GM12878 (cell line): ENCODE data around the gene SYNDIG1. TPM values are rescaled to one million over a fixed set of nuclear protein-coding genes. Genes with fewer than 3 reads are reported as not detected.

Experiments
- CBFB ChIP-seq: IDR thresholded peaks from 2 replicates; pipeline ENCODE4 v1.6.1; 2016; ENCODE audit warnings: antibody characterized with exemption, low read depth
- CEBPB ChIP-seq, 2 experiments: fragments of 150-350 bp in 1 of 2; IDR thresholded peaks; 2 replicates each; pipeline ENCODE4 v1.6.1; 2012 to 2014; ENCODE audit warnings: low read depth in 2 of 2, low read length in 2 of 2, borderline replicate concordance in 1 of 2, inconsistent platforms in 1 of 2
- CREB1 ChIP-seq: IDR thresholded peaks from 2 replicates; pipeline ENCODE4 v1.6.1; 2012; ENCODE audit warnings: low read depth, mild to moderate bottlenecking, inconsistent platforms
- CREM ChIP-seq: IDR thresholded peaks from 2 replicates; pipeline ENCODE4 v1.6.1; 2014; ENCODE audit warnings: antibody characterized with exemption, low read depth
- EED ChIP-seq: sonication (generic); IDR thresholded peaks from 2 replicates; pipeline ENCODE4 v1.6.1; 2016; ENCODE audit warnings: antibody characterized with exemption, low read depth
- EP300 ChIP-seq, 2 experiments: fragments of 150-350 bp in 1 of 2; IDR thresholded peaks; 2 replicates each; pipeline ENCODE4 v1.6.1; 2011 to 2012; ENCODE audit warnings: low read depth in 2 of 2, low read length in 2 of 2, borderline replicate concordance in 1 of 2, improper control_type of control experiment in 1 of 2, inconsistent platforms in 1 of 2; ENCODE audit not compliant: control insufficient read depth in 1 of 2
- GATAD2B ChIP-seq: fragments of 450-650 bp; conservative IDR thresholded peaks from 2 replicates; pipeline ENCODE4 v1.6.1; 2017; ENCODE audit warnings: low read depth, mild to moderate bottlenecking, moderate library complexity
- IRF4 ChIP-seq: IDR thresholded peaks from 2 replicates; pipeline ENCODE4 v1.6.1; 2011; ENCODE audit warnings: low read depth, low read length
- NBN ChIP-seq: fragments of 450-650 bp; IDR thresholded peaks from 2 replicates; pipeline ENCODE4 v1.6.1; 2016
- NFYB ChIP-seq: IDR thresholded peaks from 2 replicates; pipeline ENCODE4 v1.6.1; 2011; ENCODE audit warnings: low read depth, mild to moderate bottlenecking, low read length, improper control_type of control experiment, moderate library complexity; ENCODE audit not compliant: insufficient read depth
- NR2F1 ChIP-seq: fragments of 450-650 bp; conservative IDR thresholded peaks from 2 replicates; pipeline ENCODE4 v1.6.1; 2017; ENCODE audit warnings: mild to moderate bottlenecking
- POLR2AphosphoS2 ChIP-seq: IDR thresholded peaks from 2 replicates; pipeline ENCODE4 v1.6.1; 2011; ENCODE audit warnings: low read depth, mild to moderate bottlenecking, low read length, improper control_type of control experiment, moderate library complexity
- POU2F2 ChIP-seq: IDR thresholded peaks from 3 replicates; pipeline ENCODE4 v1.6.1; 2011; ENCODE audit warnings: low read depth, mild to moderate bottlenecking, low read length, borderline replicate concordance
- RUNX3 ChIP-seq: IDR thresholded peaks from 2 replicates; pipeline ENCODE4 v1.6.1; 2012; ENCODE audit warnings: low read length, inconsistent platforms
- SIX5 ChIP-seq: IDR thresholded peaks from 2 replicates; pipeline ENCODE4 v1.6.1; 2011; ENCODE audit warnings: mild to moderate bottlenecking, low read depth, low read length, moderate library complexity; ENCODE audit not compliant: severe bottlenecking
- SMARCA5 ChIP-seq: fragments of 450-650 bp; IDR thresholded peaks from 2 replicates; pipeline ENCODE4 v1.6.1; 2017; ENCODE audit warnings: mild to moderate bottlenecking
- SMC3 ChIP-seq: IDR thresholded peaks from 2 replicates; pipeline ENCODE4 v1.6.1; 2011; ENCODE audit warnings: low read length, improper control_type of control experiment, borderline replicate concordance
- STAT3 ChIP-seq: IDR thresholded peaks from 2 replicates; pipeline ENCODE4 v1.6.1; 2011; ENCODE audit warnings: low read depth, low read length, improper control_type of control experiment
- YBX1 ChIP-seq: fragments of 450-650 bp; IDR thresholded peaks from 2 replicates; pipeline ENCODE4 v1.6.1; 2016; ENCODE audit warnings: antibody characterized with exemption
- ZNF24 ChIP-seq: fragments of 450-650 bp; IDR thresholded peaks from 2 replicates; pipeline ENCODE4 v1.6.1; 2017; ENCODE audit warnings: antibody characterized with exemption, mild to moderate bottlenecking
- ZSCAN29 ChIP-seq: fragments of 450-650 bp; IDR thresholded peaks from 2 replicates; pipeline ENCODE4 v1.6.1; 2017; ENCODE audit warnings: mild to moderate bottlenecking, moderate library complexity
- polyA plus RNA-seq, 11 experiments: library from polyadenylated mRNA; depleted of rRNA in 4 of 11; unstranded in 6 of 11; stranded (reverse) in 5 of 11; fragments of >200 nt; fragmentation: Nextera tagmentation in 4 of 11; fragmentation: Illumina TruSeq in 1 of 11; extraction: Ambion mirVana in 4 of 11; extraction: Trizol in 1 of 11; gene quantifications; 1 replicate in 1 of 11; 2 replicates in 10 of 11; pipeline versions ENCODE4 v1.2.1 to v1.2.3, GENCODE V29; 2011 to 2016; ENCODE audit warnings: inconsistent platforms in 2 of 11, missing spikeins in 2 of 11, low read depth in 1 of 11
- total RNA-seq, 4 experiments: library from RNA; depleted of rRNA in 3 of 4; stranded (reverse); fragments of >200 nt in 3 of 4; fragmentation: Illumina TruSeq in 1 of 4; extraction: Trizol in 1 of 4; gene quantifications; 2 replicates each; pipeline versions ENCODE4 v1.2.1 to v1.2.3, GENCODE V29; 2013 to 2021
- TF ChIP-seq, protein P1 (sequence below): fragments of 450-650 bp; IDR thresholded peaks from 2 replicates; pipeline ENCODE4 v1.6.1; 2018; ENCODE audit warnings: mild to moderate bottlenecking, low read depth, moderate library complexity; ENCODE audit not compliant: partially characterized antibody
- TF ChIP-seq, protein P2 (sequence below): fragments of 450-650 bp; IDR thresholded peaks from 2 replicates; pipeline ENCODE4 v1.6.1; 2017; ENCODE audit warnings: mild to moderate bottlenecking, moderate library complexity
- TF ChIP-seq, protein P3 (sequence below): fragments of 450-650 bp; IDR thresholded peaks from 2 replicates; pipeline ENCODE4 v1.6.1; 2017; ENCODE audit warnings: low read depth, mild to moderate bottlenecking, moderate library complexity

SYNDIG1 gene
- total and polyA plus RNA-seq, 10 of the 15 experiments (the other 5 are each of a cell fraction or from before 2014, with no cell fraction given), result not detected

DNA sequence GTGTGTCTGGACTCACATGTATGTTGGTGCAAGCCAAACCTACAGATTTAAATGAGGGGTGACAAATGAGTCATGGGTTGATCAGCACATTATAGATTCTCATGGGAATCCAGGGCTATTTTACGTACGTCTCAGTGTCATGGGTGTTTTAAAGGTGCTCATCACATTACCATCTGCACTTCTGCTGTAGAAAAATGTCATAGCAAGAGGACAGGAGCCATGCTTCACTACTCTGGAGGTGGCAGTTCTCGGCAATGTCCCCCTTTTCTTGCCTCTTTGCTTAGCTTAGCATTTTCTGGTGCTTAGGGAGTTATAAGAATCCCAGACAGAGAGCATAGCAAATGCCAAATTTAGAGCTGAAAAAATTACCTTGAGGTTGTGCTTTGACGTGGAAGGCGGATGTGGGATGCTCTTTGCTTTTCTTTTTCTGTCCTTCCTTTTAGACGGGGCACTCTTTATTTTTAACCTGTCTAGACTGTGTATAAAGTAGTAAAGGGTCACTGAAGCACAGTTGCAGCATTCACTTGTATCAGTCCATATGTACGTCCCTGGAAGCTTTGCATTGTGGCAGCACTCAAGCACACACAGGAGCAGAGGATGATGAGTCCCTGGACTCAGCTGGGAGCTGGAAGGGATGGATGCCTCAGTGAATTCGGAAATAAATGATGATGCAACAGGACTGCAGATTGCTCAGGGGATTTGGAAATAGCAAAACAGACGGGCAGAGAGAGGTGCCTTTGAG, 139.7 kb downstream of the SYNDIG1 start (continued):
- TF ChIP-seq, protein P1, sequence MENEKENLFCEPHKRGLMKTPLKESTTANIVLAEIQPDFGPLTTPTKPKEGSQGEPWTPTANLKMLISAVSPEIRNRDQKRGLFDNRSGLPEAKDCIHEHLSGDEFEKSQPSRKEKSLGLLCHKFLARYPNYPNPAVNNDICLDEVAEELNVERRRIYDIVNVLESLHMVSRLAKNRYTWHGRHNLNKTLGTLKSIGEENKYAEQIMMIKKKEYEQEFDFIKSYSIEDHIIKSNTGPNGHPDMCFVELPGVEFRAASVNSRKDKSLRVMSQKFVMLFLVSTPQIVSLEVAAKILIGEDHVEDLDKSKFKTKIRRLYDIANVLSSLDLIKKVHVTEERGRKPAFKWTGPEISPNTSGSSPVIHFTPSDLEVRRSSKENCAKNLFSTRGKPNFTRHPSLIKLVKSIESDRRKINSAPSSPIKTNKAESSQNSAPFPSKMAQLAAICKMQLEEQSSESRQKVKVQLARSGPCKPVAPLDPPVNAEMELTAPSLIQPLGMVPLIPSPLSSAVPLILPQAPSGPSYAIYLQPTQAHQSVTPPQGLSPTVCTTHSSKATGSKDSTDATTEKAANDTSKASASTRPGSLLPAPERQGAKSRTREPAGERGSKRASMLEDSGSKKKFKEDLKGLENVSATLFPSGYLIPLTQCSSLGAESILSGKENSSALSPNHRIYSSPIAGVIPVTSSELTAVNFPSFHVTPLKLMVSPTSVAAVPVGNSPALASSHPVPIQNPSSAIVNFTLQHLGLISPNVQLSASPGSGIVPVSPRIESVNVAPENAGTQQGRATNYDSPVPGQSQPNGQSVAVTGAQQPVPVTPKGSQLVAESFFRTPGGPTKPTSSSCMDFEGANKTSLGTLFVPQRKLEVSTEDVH, result no peak
- TF ChIP-seq STAT3 (no peak), EP300 (IDR thresholded peaks at IDR 0.05; ENCODE audit: borderline replicate concordance in 1 of 2, control insufficient read depth in 1 of 2, low read depth in 2 of 2, low read length in 2 of 2) (peak in 1 of 2 experiments; percentile 48; a peak in 2 of 4 replicates), CREB1 (no peak), NBN (no peak), IRF4 (0 out of 2 replicates have a peak, but pooled peaks have one; percentile 6), ZNF24 (no peak), CEBPB (IDR thresholded peaks at IDR 0.05; ENCODE audit: borderline replicate concordance in 1 of 2, low read depth in 2 of 2, low read length in 2 of 2) (peak in 1 of 2 experiments; percentile 27; a peak in 1 of 4 replicates), ZSCAN29 (no peak), EED (peak; percentile 31; the same call in 1 of the 2 replicates), SIX5 (no peak), SMC3 (no peak), POU2F2 (peak; percentile 41; the same call in 1 of the 3 replicates), CBFB (no peak), GATAD2B (no peak), CREM (peak; percentile 32; the same call in 1 of the 2 replicates), NR2F1 (no peak), RUNX3 (peak; percentile 87), SMARCA5 (no peak), POLR2AphosphoS2 (no peak), YBX1 (no peak), NFYB (no peak)
- TF ChIP-seq, protein P2, sequence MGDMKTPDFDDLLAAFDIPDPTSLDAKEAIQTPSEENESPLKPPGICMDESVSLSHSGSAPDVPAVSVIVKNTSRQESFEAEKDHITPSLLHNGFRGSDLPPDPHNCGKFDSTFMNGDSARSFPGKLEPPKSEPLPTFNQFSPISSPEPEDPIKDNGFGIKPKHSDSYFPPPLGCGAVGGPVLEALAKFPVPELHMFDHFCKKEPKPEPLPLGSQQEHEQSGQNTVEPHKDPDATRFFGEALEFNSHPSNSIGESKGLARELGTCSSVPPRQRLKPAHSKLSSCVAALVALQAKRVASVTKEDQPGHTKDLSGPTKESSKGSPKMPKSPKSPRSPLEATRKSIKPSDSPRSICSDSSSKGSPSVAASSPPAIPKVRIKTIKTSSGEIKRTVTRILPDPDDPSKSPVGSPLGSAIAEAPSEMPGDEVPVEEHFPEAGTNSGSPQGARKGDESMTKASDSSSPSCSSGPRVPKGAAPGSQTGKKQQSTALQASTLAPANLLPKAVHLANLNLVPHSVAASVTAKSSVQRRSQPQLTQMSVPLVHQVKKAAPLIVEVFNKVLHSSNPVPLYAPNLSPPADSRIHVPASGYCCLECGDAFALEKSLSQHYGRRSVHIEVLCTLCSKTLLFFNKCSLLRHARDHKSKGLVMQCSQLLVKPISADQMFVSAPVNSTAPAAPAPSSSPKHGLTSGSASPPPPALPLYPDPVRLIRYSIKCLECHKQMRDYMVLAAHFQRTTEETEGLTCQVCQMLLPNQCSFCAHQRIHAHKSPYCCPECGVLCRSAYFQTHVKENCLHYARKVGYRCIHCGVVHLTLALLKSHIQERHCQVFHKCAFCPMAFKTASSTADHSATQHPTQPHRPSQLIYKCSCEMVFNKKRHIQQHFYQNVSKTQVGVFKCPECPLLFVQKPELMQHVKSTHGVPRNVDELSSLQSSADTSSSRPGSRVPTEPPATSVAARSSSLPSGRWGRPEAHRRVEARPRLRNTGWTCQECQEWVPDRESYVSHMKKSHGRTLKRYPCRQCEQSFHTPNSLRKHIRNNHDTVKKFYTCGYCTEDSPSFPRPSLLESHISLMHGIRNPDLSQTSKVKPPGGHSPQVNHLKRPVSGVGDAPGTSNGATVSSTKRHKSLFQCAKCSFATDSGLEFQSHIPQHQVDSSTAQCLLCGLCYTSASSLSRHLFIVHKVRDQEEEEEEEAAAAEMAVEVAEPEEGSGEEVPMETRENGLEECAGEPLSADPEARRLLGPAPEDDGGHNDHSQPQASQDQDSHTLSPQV, result no peak
- TF ChIP-seq, protein P3, sequence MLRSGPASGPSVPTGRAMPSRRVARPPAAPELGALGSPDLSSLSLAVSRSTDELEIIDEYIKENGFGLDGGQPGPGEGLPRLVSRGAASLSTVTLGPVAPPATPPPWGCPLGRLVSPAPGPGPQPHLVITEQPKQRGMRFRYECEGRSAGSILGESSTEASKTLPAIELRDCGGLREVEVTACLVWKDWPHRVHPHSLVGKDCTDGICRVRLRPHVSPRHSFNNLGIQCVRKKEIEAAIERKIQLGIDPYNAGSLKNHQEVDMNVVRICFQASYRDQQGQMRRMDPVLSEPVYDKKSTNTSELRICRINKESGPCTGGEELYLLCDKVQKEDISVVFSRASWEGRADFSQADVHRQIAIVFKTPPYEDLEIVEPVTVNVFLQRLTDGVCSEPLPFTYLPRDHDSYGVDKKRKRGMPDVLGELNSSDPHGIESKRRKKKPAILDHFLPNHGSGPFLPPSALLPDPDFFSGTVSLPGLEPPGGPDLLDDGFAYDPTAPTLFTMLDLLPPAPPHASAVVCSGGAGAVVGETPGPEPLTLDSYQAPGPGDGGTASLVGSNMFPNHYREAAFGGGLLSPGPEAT, result no peak
